GM18867 (cell line): ENCODE results near the gene BCL3.
A peak's percentile ranks its signal among the peaks of the same experiment; 100 is the strongest.
"Not testable (repeated sequence)": the region's sequence is repeated elsewhere in the genome, so short reads cannot be mapped to it uniquely, and the experiment has no call there.

Experiments used
- ATAC-seq: cut with Tn5 transposase; IDR thresholded peaks from one replicate; pipeline ENCODE4 v1.9.1; 2021; ENCODE audit warnings: mild to moderate bottlenecking, moderate library complexity; ENCODE audit not compliant: unreplicated experiment

The BCL3 gene

GRCh38 chr19:44748426-44749254 lies at the start of gene BCL3:
Gene BCL3 (plus strand): TSS chr19:44748708. CDS start chr19:44748791, 83 bp downstream.
- ATAC-seq = peak; percentile 33

DNA sequence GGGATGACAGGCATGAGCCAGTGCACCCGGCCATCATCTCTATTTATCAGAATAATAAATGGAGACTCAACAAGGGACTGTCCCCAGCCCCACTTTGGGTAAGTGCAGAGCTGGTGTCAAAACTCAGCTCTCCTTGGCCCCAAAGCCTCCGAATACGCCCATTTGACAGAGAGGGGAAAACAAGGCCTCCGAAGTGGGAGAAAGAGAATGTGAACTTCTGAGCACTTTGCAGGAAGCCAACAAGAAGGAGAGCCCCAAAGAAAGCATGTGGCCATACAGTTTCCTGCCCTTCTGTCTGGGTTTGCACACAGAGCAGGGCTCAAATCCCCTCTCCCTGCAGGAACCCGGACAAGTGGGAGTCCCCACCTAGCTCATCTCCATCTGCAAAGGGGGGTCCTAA lies 48.0 kb upstream of the BCL3 start:
- ATAC-seq = no peak

DNA sequence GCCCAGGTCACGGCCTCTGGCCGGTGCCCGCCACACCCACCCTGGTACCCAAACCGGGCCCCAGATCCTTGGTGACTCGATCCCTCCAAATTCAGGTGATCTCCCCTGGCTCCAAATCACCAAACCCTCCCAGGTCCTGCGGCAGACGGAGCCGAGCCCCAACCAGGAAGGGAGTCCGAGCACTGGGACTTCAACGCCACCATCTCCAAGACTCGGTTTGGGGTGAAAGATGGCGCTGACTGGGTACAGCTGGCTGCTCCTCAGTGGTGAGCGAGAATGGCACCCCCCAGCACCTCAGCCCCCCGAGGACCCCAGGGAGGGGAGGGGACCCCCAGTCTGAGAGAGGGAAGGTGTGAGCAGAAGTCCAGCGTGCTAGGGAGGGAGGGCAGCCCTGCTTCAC lies 47.3 kb upstream of the BCL3 start:
- no peak for ATAC-seq

GRCh38 chr19:44702551-44703176 lies 45.8 kb upstream of the BCL3 start:
- no peak for ATAC-seq

DNA sequence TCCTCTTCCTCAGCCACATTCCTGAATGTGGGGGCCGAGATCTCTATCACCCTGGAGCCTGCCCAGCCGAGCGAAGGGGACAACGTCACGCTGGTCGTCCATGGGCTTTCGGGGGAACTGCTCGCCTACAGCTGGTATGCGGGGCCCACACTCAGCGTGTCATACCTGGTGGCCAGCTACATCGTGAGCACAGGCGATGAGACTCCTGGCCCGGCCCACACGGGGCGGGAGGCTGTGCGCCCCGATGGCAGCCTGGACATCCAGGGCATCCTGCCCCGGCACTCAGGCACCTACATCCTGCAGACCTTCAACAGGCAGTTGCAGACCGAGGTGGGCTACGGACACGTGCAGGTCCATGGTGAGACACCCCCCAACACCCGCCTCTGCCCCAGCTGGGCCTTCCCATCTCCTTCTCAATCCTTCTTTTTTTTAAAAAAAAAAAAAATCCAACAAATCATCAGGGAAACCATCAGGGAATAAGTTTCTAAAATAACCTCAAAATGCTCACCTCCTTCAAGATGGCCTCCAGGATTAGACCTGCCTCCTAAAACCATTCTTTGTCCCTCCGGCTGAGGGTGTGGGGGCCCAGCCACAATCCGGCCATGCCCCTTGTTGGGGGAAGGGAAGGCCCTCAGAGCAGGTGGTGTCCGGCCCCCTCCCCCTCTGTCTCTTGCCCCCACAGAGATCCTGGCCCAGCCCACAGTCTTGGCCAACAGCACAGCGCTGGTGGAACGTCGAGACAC lies 45.0 kb upstream of the BCL3 start:
- no peak for ATAC-seq

GRCh38 chr19:44704982-44705381 lies 43.5 kb upstream of the BCL3 start:
- ATAC-seq = no peak

GRCh38 chr19:44705502-44706010 lies 43.0 kb upstream of the BCL3 start:
- no peak for ATAC-seq

DNA sequence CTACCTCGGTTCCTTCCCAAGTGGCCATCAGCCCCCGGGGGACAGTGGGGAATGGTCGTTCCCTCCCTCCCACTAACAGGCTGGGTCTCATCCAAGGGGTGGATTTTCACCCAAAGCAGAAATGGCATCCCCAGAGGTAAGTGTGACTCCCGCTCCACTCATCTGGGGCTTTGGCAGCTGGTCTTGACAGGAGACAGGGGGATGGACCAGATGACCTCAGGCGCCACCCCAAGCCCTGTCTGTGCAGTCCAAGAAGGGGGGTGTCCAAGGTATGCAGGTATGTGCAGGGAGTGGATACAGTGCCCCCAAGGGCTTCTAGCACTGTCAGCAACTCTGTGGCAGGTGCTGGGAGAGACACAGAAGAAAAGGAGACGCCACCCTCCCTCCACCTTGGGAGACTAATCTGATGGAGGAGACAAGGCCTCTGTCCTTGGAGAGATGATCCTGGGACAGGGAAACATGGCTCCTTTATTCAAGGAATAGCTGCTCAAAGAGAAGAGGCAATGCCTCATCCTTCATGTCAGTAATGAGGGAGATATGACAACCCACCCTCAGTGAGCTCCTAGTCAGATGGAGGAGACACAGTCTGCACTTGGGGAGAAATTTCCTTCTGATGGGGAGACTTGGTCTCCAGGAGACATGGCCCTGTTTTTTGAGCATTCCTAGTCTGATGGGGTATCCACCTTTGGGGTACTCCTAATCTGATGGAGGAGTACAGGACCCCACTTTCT lies 41.8 kb upstream of the BCL3 start:
- no peak for ATAC-seq

DNA sequence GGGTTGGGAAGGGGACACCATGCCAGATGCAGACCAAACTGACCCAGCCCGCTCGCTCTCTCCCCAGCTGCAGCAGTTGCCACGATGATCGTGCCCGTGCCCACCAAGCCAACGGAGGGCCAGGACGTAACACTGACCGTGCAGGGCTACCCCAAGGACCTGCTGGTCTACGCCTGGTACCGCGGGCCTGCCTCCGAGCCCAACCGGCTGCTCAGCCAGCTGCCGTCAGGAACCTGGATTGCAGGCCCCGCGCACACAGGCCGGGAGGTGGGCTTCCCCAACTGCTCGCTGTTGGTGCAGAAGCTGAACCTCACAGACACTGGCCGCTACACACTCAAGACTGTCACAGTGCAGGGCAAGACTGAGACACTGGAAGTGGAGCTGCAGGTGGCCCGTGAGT lies 40.7 kb upstream of the BCL3 start:
- no peak for ATAC-seq

- no peak for ATAC-seq
Measured at GRCh38 chr19:44708940-44709339, 39.6 kb upstream of the BCL3 start.

GRCh38 chr19:44709434-44710266 lies 38.9 kb upstream of the BCL3 start:
- not testable (repeated sequence) for ATAC-seq

DNA sequence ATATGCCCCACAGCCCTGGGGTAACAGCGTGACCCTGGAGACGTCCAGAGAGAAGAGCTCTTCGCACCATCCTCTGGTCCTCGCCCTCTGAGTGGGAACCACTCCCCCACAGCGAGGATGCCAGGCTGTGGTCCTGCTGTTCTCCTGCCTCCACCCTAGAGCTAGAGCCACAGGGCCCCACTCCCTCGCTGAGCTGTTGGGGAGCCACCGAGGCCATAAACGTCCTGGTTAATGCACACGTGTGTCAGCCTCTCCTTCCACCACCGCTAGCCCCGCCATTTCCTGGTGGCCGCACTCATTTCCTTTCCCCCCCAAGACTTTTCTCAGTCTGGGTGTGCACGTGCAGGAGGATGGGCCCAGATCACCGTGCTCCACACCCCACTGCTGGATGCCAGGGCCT lies 38.0 kb upstream of the BCL3 start:
- ATAC-seq = no peak

DNA sequence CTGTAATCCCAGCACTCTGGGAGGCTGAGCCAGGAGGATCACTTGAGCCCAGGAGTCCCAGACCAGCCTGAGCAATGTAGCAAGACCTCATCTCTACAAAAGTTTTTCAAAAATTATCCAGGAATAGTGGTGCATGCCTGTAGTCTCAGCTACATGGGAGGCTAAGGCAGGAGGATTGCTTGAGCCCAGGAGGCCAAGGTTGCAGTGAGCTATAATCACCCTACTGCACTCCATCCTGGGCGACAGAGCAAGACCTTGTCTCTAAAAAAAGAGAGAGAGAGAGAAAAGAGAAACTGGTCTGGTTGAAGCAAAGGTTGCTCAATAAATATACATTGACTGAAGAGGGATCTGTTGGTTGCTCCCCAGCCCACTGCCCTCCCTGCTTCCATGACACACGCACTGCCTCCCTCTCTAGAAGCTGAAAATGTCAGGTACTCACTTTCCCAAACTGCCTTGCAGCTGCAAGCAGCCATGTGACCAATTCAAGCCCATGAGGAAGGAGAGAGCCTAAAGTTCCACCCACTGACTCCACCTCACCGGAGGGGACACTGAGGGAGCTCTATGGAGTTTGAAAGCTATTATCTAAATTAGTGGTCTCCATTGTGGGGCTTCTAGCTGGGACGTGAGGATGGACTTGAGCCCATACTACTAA lies 35.5 kb upstream of the BCL3 start:
- ATAC-seq = no peak

DNA sequence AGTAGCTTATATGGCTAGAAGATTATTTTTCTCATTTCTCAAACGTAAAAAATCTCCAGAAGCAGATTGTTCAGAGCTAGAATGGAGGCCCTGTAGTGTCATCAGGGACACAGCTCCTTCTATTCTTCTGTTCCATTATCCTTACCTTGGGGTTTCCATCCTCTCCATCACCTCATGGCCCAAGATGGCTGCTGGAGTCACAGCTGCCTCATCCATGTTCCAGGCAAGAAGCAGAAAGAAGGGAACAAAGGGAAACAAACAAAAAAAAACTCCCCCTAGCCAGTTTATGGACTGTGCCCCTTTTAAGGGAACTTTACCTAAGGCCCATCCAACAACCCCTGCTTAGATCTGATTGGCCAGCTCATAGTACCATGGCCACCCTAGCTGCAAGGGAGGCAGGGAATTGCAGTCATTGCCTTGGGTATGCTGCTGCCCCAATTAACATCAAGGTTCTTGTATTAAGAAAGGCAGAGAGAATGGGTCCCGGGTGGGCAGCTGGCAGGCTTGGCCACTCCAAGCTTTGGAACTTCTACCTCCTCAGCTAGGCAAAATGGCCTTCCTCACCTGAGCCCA lies 33.8 kb upstream of the BCL3 start:
- no peak for ATAC-seq

DNA sequence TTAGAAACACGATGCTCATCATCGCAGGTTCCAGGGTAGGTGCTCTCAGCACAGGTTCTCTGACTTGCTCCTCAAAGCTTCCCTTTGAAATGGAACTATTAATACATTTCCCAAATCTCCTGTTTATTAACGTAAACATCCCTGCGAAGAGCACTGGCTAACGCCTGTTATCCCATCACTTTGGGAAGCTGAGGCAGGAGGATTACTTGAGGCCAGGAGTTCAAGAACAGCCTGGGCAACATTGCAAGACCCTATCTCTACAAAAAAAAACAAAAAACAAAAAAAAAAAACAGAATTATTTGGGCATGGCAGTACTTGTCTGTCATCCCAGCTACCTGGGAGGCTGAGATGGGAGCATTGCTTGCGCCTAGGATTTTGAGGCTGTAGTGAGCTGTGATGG lies 30.9 kb upstream of the BCL3 start:
- no peak for ATAC-seq

DNA sequence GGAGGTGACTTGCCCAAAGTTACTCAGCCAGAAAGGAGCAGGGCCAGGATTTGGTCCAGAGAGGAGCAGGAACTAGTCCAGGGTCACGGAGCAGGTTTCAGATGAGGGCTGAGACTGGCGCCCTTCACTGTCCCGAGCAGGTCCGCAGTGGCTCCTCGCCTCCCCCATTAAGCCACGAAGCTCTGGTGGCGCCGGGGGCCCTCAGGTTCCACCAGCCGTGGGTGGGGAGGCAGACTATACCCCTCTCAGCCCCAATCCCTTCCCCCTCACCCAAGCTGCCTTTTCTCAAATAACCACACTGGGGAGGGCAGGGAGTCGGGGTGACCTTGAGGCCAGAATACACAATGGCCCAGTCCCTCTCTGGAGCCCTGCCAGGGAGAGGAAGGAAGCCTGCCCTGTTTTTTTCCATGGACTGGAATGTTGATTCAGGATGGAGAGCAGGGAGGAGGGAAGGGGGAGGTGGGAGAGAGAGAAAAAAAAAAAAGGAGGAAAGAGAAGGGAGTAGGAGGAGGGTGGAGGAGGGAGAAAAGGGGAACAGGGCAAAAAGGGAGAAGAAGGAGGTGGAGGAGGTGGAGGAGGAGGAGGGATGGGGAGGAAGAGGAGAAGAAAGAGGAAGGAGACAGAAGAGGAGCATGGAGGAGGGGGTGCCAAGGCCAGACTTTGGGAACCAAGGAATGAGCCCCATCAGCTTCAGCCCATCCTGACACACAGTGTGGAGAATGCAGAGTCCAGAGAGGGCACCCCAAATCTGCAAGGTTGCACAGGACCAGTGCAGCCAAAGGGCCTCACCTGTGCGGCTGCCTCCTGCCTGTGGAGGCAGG lies 29.9 kb upstream of the BCL3 start:
- ATAC-seq = no peak

GRCh38 chr19:44719262-44719701 lies 29.2 kb upstream of the BCL3 start:
- no peak for ATAC-seq

DNA sequence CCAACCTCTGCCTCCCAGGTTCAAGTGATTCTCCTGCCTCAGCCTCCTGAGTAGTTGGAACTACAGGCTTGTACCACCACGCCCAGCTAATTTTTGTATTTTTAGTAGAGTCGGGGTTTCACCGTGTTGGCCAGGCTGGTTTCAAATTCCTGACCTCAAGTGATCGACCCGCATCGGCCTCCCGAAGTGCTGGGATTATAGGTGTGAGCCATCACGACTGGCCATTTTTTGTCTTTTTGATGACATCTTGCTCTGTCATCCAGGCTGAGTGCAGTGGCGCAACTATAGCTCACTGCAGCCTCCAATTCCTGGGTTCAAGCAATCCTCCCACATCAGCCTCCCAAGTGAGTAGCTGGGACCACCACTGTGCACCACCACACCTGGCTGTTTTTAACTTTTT lies 28.1 kb upstream of the BCL3 start:
- not testable (repeated sequence) for ATAC-seq
